DND-41 (cell line): Measurements from ENCODE around the gene MAP1LC3B.

Experiments
- EZH2 ChIP-seq: IDR thresholded peaks from 3 replicates; pipeline ENCODE4 v1.6.1; 2012; ENCODE audit warnings: borderline replicate concordance, low read depth, mild to moderate bottlenecking, moderate library complexity, low read length, inconsistent platforms; ENCODE audit not compliant: severe bottlenecking
- TF ChIP-seq, protein P1 (sequence below): IDR thresholded peaks from 2 replicates; pipeline ENCODE4 v1.5.1; 2012; ENCODE audit warnings: borderline replicate concordance, low read length, moderate library complexity, mild to moderate bottlenecking; ENCODE audit not compliant: poor library complexity, severe bottlenecking; ENCODE audit errors: extremely low read depth

DNA sequence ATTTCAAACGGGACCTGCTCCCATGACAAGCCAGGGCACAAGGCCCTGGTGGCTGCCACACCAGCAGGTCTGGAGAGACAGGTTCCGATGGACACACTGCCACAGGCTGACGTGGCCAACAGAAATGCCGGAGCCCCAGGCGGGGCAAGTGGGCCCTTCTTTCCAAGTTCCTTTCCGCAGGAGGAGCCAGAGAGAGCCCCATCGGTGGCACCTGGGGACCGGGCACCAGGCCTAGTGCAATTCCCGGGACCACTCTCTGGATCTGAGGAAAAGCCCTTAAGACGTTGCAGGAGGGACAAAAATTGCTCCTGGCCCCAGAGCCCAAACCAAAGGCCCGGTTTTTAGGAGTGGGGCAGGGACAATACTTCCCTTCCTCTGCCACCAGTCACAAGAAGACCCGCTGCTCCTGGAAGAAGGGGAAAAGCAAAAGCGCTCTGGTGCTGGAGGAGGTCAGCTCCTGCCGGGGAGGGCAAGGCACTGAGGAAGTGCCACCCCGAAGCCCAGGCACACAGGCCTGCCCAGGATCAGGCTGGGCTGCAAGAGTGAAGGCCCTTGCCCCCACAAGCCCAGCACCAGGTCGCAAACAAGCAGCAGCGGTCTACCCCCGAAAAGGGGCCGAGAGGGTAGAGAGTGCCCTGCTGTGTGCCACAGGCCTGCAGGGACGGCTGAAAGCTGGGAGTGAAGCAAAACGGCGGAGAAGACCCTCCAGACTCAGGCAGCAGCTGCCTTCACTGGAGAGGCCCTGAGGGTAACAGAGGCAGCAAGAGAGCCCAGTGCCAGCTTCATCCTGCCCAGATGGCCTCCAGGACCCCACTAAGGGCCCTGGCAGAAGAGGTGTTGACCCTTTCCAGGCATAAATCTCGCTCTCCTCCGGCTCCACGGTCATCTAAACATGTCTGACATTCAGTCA is 29.1 kb downstream of the MAP1LC3B start:
- TF ChIP-seq, protein P1, sequence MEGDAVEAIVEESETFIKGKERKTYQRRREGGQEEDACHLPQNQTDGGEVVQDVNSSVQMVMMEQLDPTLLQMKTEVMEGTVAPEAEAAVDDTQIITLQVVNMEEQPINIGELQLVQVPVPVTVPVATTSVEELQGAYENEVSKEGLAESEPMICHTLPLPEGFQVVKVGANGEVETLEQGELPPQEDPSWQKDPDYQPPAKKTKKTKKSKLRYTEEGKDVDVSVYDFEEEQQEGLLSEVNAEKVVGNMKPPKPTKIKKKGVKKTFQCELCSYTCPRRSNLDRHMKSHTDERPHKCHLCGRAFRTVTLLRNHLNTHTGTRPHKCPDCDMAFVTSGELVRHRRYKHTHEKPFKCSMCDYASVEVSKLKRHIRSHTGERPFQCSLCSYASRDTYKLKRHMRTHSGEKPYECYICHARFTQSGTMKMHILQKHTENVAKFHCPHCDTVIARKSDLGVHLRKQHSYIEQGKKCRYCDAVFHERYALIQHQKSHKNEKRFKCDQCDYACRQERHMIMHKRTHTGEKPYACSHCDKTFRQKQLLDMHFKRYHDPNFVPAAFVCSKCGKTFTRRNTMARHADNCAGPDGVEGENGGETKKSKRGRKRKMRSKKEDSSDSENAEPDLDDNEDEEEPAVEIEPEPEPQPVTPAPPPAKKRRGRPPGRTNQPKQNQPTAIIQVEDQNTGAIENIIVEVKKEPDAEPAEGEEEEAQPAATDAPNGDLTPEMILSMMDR = no peak
- TF ChIP-seq EZH2 = no peak
